ENCODE results near the gene FNDC1.

DNA sequence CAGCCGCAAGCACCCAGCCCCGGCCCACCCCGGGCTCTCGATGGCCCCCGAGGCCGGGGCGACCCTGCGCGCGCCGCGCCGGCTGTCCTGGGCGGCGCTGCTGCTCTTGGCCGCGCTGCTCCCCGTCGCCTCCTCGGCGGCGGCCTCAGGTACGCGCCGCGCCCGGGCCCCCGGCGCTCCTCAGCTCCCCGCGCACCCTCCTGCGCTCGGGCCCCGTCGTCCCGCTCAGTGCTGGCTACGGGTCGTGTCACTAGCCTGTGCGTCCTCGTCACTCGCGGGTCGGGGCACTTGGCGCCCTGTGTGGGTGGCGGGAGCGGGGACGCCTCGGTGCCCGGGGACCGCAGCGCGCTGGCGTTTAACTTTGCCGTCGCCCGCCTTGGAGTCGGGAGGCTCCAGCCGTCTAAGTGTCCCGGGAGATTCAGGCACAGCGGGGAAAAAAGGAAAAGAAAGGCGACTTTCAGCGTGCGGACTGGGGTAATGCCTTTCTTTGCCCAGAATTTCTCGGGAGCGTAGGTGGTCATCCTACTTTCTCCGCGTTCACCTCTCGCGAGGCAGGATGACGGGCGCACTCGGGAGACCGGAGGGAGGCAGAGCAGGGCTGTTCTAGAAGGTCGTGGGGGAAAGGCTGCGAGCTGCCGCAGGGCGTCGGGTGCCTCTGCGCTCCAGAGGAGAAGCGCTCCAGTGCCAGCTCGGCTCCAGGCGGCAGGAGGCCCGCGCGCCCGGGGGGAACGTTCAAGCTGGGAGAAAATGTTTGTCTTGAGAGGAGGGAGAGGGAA is 545 bp downstream of the FNDC1 start:
- TF ChIP-seq POLR2A (IDR thresholded peaks at IDR 0.05; ENCODE audit: low read length) = no peak
- TF ChIP-seq GATA1 (IDR thresholded peaks at IDR 0.05; ENCODE audit: low read depth, low read length) = no peak

Data from erythroblast (primary cell).